ENCODE results near the gene SLC25A39.

GRCh38 chr17:44335968-44336367, 11.3 kb upstream of the SLC25A39 start:
- TF ChIP-seq POLR2A (IDR thresholded peaks at IDR 0.05) (no peak), CTCF (IDR thresholded peaks at IDR 0.05) (no peak), EP300 (IDR thresholded peaks at IDR 0.05) (no peak)
